Mesothelial cell of epicardium (in vitro differentiated cells): ENCODE data around the gene CEACAM4. TPM values are rescaled to one million over a fixed set of nuclear protein-coding genes. Genes with fewer than 3 reads are reported as not detected.
"Not testable (repeated sequence)": the region's sequence is repeated elsewhere in the genome, so short reads cannot be mapped to it uniquely, and the experiment has no call there.

ENCODE experiments used
- DNase-seq, 2 experiments: peaks; one replicate each; pipeline ENCODE4 v3.0.0; 2021; ENCODE audit warnings: low spot score in 2 of 2; ENCODE audit not compliant: unreplicated experiment in 2 of 2
- H3K27ac Mint-ChIP-seq: 2 replicates; pipeline ENCODE4 v1.8.0; 2021; ENCODE audit warnings: mixed read lengths
- H3K27me3 Mint-ChIP-seq: 2 replicates; pipeline ENCODE4 v1.8.0; 2021; ENCODE audit warnings: low read depth, mixed read lengths
- H3K36me3 Mint-ChIP-seq: 2 replicates; pipeline ENCODE4 v1.8.0; 2021; ENCODE audit warnings: mixed read lengths
- H3K4me1 Mint-ChIP-seq: 2 replicates; pipeline ENCODE4 v1.8.0; 2021; ENCODE audit warnings: mixed read lengths
- H3K4me3 Mint-ChIP-seq: 2 replicates; pipeline ENCODE4 v1.8.0; 2021; ENCODE audit warnings: mild to moderate bottlenecking, moderate library complexity, mixed read lengths
- H3K9me3 Mint-ChIP-seq: 2 replicates; pipeline ENCODE4 v1.8.0; 2021; ENCODE audit warnings: mixed read lengths
- total RNA-seq: library from RNA; stranded (reverse); gene quantifications from 3 replicates; pipeline ENCODE4 v1.2.1, GENCODE V29; 2021
- TF ChIP-seq, protein P1 (sequence below): fragments of 200-600 bp; sonication (generic); IDR thresholded peaks from one replicate; pipeline ENCODE4 v1.5.0; 2021; ENCODE audit warnings: antibody characterized with exemption; ENCODE audit not compliant: unreplicated experiment

The CEACAM4 gene
- total RNA-seq, 1 donor from 2014 or later: not detected

DNA sequence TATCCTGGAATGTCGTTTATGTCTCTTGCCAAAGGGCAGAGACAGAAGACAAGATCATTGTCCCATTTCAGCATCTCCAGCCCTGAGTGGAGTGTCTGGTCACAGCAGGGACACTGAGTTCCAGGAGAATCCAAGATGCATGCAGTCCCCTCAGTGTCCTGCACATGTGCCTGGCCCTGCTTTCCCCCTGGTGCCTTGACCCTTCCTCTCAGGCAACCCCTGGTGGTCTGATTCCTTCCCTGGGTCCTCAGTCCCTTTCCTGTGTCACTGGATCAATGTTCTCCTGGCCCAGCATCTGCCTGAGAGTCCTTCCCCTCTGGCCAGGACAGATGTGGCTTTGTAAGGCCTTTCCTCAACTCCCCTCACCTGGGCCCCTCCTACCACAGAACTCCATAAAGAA lies 41.9 kb downstream of the CEACAM4 start:
- H3K4me3 Mint-ChIP-seq: no peak overlapping the region
- H3K36me3 Mint-ChIP-seq: no peaks in the 10 kb centered on the region
- no peak overlapping the region for H3K27ac Mint-ChIP-seq
- no peaks in the 10 kb centered on the region for H3K4me1 Mint-ChIP-seq
- no peak for DNase-seq
- peaks cover 65% of the 10 kb centered on the region for H3K9me3 Mint-ChIP-seq
- H3K27me3 Mint-ChIP-seq: no peaks in the 10 kb centered on the region
- TF ChIP-seq, protein P1, sequence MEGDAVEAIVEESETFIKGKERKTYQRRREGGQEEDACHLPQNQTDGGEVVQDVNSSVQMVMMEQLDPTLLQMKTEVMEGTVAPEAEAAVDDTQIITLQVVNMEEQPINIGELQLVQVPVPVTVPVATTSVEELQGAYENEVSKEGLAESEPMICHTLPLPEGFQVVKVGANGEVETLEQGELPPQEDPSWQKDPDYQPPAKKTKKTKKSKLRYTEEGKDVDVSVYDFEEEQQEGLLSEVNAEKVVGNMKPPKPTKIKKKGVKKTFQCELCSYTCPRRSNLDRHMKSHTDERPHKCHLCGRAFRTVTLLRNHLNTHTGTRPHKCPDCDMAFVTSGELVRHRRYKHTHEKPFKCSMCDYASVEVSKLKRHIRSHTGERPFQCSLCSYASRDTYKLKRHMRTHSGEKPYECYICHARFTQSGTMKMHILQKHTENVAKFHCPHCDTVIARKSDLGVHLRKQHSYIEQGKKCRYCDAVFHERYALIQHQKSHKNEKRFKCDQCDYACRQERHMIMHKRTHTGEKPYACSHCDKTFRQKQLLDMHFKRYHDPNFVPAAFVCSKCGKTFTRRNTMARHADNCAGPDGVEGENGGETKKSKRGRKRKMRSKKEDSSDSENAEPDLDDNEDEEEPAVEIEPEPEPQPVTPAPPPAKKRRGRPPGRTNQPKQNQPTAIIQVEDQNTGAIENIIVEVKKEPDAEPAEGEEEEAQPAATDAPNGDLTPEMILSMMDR: no peak

DNA sequence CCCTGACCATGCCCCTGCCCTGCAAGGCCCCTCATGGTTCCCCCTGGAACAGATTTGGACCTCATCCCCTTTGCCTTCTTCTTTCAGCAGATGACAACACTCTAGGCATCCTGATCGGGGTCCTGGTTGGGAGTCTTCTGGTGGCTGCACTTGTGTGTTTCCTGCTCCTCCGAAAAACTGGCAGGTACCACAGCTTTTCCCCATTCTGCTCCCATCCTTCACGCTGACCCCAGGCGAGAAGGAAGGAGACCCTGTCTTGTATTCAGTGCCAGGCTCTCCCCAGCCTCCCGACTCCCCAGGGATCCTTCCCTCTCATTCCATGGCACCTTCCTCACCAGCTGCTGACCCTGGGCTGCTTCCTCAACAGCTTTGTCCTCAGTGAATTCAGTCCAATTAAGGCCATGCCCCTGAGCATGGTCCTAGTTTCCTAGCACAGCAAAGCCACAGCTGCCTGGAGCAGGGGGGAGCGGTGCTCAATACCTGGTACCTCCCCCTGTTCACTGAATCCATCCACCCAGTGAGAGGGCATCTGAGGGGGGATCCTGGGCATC lies 42.5 kb downstream of the CEACAM4 start:
- DNase-seq: no peak
- no peaks in the 10 kb centered on the region for H3K4me1 Mint-ChIP-seq
- TF ChIP-seq, protein P1: no peak
- H3K27me3 Mint-ChIP-seq: no peaks in the 10 kb centered on the region
- no peaks in the 10 kb centered on the region for H3K36me3 Mint-ChIP-seq
- no peak overlapping the region for H3K27ac Mint-ChIP-seq
- peaks cover 59% of the 10 kb centered on the region for H3K9me3 Mint-ChIP-seq
- H3K4me3 Mint-ChIP-seq: no peak overlapping the region

DNA sequence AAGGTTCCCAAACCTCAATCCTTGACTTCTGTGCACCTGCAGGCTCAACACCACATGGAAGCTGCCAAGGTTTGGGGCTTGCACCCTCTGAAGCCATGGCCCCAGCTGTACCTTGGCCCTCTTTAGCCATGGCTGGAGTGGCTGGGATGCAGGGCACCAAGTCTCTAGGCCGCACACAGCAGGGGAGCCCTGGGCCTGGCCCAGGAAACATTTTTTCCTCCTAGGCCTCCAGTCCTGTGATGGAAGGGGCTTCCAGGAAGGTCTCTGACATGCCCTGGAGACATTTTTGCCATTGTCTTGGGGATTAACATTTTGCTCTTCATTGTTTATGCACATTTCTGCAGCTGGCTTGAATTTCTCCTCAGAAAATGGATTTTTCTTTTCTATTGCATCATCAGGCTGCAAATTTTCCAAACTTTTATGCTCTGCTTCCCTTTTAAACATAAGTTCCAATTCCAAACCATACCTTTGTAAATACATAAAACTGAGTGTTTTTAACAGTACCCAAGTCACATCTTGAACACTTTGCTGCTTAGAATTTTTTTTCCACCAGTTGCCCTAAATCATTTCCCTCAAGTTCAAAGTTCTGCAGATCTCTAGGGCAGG lies 44.2 kb downstream of the CEACAM4 start:
- H3K36me3 Mint-ChIP-seq, DNase-seq, H3K27me3 Mint-ChIP-seq, H3K4me3 Mint-ChIP-seq, H3K4me1 Mint-ChIP-seq, H3K27ac Mint-ChIP-seq: not testable (repeated sequence)
- H3K9me3 Mint-ChIP-seq: peaks cover 60% of the 10 kb centered on the region

DNA sequence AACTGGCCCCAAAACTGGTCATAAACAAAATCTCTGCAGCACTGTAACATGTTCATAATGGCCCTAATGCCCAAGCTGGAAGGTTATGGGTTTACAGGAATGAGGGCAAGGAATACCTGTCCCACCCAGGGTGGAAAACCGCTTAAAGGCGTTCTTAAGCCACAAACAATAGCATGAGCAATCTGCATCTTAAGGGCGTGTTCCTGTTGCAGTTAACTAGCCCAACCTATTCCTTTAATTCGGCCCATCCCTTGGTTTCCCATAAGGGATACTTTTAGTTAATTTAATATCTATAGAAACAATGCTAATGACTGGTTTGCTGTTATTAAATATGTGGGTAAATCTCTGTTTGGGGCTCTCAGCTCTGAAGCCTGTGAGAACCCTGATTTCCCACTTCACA lies 45.8 kb downstream of the CEACAM4 start:
- H3K27me3 Mint-ChIP-seq, H3K36me3 Mint-ChIP-seq, H3K27ac Mint-ChIP-seq, H3K4me3 Mint-ChIP-seq, H3K4me1 Mint-ChIP-seq, DNase-seq: not testable (repeated sequence)
- H3K9me3 Mint-ChIP-seq: peaks cover 74% of the 10 kb centered on the region

DNA sequence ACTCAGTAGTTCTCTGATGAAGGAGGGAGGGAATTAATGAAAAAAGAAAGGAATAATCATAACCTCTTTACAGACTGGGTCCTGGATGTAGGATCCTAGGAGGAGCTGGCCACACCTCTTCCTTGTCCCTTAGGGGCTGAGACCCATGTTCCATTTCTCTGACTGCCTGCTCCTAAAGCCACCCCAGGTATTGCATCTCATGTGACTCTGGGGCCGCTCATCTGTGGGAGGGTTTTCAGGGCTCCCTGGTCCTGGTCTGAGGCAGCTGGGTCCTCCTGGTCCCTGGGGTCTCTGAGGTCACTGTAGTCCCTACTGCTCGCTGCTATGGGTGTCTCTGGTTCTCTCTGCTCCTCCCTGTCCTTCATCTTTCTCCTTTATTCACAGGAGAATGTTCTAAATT lies 48.0 kb downstream of the CEACAM4 start:
- DNase-seq: no peak

DNA sequence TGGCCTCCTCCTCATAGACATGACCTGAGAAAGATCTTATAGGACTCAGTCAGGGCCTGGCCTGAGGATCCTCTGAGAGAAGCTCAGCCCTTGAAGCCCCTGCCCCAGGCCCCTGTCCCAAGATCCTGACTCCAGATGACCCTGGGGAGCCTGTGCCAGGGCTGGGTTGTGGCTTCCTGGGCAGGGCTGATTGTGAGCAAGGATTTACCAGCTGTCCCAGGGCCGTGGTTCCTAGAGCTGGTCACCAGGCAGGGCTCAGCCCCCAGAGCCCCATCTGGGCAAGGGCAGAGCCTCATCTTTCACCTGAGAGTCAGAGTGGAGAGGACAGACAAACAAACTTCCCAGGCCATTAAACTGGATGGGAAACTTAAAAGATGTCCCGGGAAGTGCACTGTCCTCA lies 49.0 kb downstream of the CEACAM4 start:
- H3K27ac Mint-ChIP-seq: no peak overlapping the region
- H3K4me1 Mint-ChIP-seq: no peaks in the 10 kb centered on the region
- H3K27me3 Mint-ChIP-seq: no peaks in the 10 kb centered on the region
- no peak overlapping the region for H3K4me3 Mint-ChIP-seq
- DNase-seq: no peak
- TF ChIP-seq, protein P1: no peak
- H3K9me3 Mint-ChIP-seq: peaks cover 77% of the 10 kb centered on the region
- H3K36me3 Mint-ChIP-seq: no peaks in the 10 kb centered on the region

More for the DNA sequence above, 48.0 kb downstream of the CEACAM4 start:
- TF ChIP-seq, protein P1: no peak
- no peaks in the 10 kb centered on the region for H3K36me3 Mint-ChIP-seq
- no peaks in the 10 kb centered on the region for H3K27me3 Mint-ChIP-seq
- H3K9me3 Mint-ChIP-seq: peaks cover 80% of the 10 kb centered on the region
- H3K4me3 Mint-ChIP-seq: no peak overlapping the region
- no peak overlapping the region for H3K27ac Mint-ChIP-seq
- H3K4me1 Mint-ChIP-seq: no peaks in the 10 kb centered on the region
